Stimulated activated CD4-positive, alpha-beta T cell treated with anti-CD3 and anti-CD28 coated beads, Interleukin-2, amount 100 ng/mL, for 4 hours (primary cell): ENCODE measurements around the gene SND1.

Source experiments
- DNase-seq: peaks from one replicate; pipeline ENCODE4 v3.0.0-alpha.2; 2020; ENCODE audit warnings: low read depth

Gene SND1

DNA sequence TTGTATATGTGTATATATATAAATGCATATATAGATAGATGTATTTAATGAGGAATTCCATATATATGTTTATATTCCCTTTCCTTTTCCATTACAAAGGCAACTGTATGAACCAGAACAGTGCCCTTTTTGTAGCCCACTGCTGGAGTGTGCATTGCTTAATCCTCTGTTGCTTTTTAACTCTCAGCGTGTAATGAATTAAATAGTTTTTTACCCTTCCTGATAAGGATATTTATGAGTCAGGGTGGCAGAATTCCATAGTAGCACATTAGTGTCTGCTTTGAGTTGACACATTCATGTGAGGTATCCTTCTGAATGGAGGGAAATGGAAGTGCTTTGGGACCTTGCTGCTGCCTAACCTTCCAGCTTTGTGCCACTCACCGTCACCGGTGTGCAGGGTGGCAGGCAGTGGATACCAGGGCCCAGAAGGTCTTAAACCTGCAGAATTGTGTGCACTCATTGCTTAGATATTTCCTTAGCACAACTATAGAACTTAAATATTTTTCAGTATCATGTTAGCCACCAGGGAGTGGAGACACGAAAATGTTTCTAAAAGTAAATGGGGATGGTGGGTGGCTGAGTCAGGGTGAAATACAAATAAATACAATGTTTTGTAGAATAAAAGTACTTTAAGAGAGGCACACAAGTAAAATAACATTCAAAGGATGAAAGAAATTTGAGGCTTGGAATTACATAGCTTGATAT is 117.9 kb downstream of the SND1 start:
- DNase-seq, result no peak

DNA sequence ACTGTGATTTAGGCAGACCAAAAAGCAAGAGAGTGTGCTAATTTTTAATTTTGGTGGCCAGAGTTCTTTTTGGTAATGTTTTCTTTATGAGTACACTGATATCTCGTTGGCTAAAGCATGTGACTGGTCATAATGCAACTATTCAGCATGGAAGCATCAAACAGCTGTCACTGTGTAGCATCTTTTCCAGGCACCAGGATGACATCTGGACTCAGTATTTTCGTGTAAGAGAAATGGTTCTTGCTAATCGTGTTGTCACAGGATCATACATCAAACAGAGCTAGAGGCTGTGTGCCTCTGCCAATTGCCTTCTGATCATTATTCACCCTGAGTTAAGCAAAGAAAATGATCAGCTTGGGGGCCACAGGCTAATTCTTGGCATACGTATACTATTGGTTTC is 118.9 kb downstream of the SND1 start:
- no peak for DNase-seq

DNA sequence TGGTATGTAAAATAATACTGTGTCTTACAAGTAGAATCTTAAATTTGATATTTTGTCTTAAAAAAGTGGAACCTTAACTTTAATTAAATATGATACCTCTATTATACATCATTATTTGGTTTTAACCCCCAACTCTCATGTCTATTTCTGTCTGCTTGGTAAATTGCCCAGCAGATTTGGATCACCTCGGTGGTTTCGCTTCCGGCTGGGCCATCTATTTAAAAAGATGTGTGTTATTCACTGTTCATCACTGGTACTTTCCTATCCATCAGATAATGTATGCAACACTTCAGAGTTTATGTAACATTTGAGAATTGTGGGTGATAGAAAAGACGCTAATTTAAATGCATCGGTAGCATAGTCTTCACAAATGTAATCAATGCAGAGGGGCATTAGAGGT is 119.7 kb downstream of the SND1 start:
- DNase-seq, result no peak

DNA sequence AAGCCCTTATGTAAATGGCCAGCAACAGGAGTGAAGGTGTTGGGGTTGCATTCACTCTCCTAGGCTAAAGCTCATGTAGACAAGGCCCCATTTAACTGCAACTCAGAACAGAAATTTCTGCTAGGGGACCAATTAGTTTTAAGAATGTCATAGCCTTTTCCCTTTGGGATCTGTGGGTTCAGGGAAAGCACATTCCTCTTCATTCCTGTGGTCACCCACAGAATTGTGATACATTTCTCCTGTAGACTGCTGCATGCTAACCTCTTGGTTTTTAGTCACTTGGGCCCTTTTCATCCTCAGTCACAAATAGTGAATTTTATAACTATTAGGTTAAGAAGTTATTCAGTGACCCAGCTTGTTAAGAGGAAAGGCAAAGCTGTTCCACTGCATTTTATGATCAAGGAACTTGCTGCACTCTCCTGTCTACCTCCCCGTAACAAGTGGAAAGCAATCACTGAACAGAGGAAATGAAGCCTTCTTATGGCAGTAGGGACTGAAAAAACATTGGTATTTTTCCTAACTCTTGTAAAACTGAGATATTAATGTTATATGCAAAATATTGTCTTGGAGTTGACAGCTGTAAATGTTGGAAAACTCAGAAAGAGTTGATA is 124.9 kb downstream of the SND1 start:
- no peak for DNase-seq

DNA sequence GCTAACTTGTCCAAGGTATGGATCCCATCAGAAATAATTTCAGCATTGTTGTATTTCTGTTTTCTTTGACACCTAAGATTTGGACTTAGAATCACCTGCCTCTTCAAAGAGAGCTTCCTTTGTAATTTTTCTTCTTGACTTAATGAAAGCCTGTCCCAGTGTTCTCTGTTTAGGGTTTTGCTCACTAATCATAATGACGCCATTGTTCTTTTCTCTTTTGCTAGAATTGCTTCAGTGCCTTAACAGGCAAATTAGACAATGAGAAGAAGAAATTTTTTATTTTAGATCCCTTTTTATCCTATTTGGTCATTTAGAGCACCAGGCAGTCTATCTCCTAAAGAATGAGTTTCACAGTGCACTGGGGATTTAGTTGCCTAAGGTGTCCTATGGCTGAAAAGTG is 128.5 kb downstream of the SND1 start:
- no peak for DNase-seq

DNA sequence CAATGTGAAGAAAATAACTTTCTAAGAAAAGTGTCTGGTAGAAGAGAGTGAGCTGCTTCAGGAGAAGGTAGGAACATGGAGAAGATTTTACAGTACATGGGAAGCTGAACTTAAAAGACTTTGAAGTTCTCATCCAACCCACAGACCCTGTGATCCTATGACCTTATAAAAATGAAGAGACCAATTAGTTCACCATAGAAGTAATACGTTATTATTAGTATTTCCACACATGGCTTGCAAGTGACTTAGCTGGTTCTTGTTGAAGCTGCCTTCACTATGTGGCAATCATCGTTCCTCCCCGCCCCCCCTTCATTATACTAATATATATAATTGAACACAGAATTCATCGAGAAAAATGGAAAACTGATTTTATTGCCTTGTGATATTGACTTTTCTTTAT is 129.1 kb downstream of the SND1 start:
- DNase-seq, result no peak

DNA sequence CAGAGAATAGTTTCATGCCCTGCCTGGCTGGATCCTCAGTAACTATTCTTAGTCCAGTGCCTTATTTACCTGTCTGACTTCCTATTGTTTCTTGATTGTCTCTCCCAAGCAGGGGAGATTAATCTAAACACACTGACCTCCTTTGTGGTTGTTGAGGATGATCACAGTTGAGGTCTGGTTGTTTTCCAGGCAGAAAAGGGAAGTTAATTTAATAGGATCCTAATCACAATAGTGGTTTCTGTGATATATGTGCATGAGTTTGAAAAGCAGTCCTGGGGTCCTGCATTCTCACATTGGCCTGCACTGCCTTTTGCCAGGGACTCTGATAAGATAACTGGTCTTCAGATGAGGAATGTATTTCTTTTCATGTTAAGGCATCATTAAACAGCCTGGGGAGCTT is 130.1 kb downstream of the SND1 start:
- no peak for DNase-seq

DNA sequence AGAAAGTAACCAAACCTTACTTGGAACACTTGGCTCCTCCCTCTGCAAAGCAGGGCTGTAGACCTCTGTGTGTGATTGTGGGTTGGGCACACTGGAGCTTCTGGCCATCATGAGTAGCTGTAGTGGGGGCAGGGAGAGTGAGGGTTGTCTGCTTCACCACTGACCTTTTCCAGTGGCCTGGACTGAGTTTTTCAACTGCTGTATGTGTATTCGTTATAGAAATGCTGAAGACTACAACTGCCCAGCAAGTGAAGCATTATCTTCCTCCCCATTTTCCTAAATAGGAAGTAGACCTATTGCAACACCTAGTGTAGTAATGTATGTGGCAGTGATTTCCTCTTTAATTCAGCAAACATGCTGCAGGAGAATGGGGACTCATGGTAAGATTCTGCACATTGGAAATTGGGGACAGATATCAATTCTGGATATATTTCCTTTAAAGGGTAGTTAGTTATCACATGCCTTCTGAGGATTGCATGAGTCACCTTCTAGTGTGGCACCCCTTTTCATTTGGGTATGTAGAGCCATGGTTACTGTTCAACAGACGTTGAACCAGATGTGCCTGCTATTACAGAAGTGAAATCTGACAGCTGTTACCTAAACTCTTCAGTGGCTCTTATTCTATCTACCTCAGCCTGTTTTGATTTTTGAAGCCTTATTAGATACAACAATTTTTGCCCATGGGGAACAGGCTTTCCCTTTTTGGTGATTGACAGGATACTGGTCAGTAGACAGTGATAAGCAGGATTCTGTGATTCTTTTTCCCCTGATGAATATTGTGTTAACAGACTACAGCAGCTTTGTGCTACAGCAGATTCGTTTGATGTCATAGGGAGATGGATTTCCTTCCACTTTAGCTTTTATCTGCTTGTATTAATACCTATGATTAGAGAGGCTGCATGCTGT is 130.9 kb downstream of the SND1 start:
- no peak for DNase-seq

DNA sequence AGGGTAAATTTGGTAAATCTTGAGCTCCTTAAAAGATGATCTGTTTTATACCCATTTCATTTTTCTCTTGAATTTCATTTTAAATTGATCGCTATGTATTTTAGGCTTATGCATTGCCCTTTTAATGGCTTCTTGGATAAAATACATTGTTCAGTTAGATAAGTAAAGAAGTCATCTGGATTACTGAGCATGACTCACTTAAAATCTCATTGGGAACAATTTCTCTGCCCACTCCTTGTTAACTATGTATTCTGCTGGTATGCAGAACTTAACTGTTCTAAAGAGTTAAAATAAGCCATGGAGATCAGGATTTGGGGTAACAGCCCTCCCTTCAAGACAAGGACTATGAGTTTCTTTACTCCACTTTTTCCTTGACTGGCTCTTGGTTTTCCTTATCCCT is 134.2 kb downstream of the SND1 start:
- no peak for DNase-seq

DNA sequence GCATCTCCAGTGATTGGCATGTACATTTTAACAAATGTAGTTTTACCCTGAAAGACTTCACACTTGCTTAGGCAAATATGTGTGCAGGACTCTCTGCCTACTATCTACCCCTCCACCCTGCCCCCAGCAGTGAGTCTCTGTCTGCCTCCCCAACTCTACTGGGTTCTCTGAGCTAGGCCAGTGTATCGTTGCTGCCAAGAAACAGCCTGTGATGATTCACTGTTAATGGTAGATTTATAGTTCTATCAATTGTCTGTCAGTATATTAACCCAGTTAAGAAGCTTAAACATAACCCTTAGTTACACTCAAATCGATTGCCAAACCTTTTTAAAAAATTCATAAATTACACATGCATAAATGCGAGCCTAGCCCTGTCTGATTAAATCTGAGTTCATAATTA is 137.0 kb downstream of the SND1 start:
- DNase-seq, result no peak

DNA sequence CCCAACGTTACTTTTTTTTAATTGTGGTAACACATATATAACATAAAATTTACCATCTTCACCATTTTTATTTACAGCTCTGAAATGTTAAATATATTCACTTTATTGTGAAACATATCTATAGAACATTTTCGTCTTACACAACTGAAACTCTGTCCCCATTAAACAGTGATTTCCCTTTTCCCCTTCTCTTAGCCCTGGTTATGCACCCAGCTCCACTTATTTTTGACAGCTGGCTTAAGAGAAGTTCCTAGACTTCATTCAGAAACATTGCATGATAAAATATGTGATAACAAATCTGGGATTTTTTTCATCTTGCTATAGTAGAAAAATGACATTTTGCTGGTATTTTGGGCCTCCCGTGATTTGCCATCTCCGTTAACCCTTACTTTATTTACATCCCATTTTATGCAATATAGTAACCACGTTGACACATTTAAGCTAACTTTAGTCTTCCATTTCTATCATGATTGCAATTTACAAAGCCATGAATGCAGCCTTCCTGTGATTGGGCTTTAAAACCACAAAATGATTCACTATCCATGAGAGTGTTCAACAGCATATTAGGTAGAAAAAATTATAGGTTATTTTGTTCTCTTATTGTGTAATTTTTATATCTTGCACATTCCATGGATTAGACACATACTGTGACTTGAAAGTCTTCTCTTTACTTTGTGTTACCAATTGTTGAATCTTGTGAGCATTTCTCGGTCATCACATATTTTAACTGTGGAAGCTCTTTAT is 139.6 kb downstream of the SND1 start:
- no peak for DNase-seq

DNA sequence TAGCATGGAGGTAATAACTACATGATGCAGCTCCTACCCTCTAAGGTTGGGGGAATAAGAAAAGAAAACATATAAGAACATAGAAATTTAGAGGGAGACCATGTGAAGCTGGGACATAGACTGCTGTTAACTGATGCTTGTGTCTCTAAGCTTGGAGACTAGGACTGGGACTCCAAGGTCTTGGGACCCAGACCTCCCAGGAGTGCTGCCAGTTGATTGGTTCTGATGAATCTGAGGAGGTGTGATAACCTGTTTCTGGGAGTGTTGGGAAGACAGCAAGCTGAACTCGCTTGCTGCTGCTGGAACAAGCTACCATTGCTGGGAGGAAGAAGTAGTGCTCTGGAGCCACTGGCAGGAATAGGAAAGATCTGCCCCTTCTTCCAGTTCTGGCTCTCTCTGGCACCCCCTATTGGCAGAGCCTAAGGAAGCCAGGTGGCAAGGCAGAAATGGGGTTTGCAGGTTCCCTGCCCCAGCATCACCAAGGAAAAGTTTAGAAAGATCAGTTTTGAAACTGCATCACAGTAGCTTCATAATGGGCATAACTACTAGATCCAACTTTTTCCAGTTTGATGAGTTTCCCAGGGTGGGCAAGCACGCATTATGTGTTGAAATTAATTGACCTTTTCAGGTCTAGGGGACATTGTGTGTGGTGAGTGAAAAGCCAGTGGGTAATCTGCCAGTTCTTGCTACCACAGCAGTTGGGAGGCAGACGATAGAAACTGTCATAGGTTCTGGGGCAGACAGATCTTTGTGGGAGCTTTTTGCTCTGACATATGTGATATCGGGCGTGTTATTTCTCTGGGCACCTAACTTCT is 140.7 kb downstream of the SND1 start:
- DNase-seq, result peak; percentile 13

DNA sequence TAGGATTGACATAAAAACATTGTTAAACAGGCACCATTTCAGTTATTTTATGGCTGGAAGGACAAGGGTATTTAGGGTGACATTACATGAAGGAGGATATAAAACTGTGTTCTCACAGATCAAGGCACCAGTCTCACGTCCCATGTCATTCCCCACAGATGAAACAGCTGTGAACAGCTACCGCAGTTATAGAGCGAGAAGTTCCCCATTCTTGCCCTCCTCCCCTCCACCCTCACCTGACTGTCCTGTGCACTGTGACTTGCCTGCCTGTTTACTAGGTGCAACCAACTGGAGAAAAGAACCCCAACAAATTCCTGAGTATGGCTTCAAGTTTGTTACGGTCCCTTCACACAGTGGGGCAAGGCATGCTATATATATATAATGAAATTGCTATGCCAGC is 141.6 kb downstream of the SND1 start:
- DNase-seq, result no peak

DNA sequence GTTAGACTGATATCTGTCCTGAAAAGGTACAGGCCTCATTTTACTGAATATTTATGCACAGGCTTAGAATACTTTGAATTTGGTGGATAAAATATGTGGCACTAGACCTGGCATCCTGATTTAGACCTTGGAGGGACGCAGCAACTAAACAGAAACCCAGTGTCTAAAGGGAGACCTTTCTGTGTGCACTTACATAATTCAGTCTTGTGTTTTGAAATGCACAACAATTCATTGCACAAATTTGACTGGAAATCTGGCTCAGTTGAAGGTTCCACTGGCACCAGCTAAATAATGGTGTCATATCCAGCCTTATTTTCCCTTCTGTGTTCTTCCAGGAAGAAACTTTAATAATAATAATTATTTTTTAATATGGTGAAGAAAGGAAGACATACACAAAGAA is 142.1 kb downstream of the SND1 start:
- no peak for DNase-seq

DNA sequence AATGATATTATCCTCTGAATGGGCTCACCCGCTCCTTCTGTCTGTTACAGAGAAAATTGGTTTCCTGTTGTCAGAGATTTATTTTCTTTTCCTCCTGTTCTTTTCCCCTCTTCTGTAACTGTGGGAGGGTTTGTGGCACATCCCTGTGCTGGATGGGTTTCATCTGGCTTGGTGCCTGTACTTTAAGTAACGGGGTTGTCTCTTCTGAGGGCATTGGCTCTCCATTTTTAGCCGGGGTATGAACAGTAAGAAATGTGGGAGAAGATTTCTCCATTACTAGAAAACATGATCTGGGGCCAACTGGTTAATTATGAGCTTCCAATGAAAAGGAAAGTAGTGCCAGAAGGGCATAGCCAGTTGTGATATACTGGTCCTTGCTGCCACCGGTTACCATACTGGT is 142.6 kb downstream of the SND1 start:
- no peak for DNase-seq

DNA sequence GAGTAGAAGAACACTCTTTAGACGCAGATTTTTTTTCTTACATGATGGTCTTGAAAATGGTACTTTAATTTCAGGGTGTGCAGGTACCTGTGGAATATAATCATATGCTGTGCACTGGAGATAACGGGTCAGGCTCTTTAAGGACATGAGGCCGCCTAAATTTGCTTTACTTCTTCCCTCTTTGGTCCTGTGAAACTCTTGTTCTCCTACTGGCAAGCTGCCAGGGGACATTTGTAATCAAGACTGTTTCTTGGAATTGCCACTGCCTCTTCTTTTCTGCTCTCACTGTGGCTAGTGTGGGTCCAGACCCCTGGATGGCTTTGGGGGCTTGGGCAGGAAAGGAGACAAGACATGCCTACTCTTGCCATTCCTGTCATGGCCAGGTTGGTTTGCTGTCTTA is 146.0 kb downstream of the SND1 start:
- DNase-seq, result no peak

DNA sequence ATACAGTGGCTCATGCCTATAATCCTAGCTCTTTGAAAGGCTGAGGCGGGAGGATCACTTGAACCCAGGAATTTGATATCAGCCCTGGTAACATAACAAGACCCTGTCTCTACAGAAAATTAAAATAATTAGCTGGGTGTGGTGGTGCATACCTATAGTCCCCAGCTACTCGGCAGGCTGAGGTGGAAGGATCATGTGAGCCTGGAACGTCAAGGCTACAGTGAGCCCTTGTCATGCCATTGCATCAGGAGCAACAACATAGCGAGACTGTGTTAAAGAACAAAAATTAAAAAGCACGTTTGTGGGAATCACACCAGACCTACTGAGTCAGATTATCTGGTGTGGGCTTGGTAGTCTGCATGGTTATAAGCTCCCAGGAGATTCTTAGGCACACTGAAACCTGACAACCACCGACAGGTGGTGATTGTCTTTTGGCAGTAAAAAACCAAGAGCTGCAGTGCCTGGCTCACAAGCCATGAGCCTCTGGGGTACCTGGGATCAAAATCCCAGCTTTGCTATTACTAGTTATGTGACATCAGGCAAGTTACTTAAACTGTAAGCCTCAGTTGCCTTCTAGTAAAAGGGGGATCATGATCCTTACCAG is 146.9 kb downstream of the SND1 start:
- DNase-seq, result no peak

DNA sequence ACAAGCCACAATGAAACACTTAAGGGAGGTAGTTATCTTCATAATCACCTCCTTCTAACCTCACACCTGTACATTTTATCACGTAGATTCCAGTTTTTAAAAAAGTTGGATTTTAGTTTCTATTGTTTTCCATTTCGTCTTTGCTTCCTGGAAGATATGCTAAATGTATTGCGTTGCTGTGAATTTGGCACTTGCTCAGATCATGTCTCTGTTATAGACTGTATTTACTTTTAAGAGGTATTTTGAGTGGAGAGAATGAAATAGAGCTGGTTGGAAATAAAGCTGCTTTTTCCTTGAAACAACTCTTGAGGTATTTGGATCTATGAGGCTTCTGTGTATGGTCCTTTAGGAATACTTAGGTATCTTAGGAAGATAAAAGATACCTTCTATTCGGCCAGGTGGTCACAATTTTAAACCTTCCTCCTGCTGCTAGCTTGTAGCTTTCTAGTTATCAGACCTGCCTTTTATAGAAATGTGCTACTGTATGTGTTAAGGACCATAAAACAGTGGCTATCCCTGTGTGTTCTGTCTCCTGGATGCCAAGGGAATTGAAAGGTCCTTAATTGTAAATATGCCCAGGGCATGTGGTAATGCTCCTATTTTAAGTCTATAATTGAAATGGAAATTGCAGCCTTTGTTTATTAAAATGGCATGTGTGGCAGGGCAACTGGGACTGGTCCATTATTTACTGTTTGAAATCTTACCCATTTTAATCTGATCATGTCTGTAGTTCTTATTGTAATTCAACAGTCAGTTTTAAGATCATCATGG is 147.7 kb downstream of the SND1 start:
- no peak for DNase-seq

DNA sequence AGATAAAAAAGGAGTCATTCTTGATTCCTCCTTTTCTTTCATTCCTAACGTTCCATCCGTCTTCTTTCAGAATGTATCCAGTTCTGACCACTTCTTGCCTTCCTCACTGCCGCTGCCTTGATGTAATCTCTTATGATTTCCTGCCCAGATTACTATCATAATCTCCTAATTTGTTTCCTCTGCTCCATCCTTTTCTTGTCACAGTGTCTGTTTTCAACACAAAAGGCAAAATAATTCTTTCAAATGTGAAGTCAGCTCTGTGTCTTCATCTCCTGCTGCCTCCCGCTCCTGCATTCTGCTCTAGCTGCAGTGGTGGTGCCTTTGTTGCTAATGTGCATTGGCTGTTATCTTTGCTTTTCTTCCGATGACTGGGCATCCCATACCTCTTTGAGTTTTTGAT is 150.9 kb downstream of the SND1 start:
- DNase-seq, result no peak

DNA sequence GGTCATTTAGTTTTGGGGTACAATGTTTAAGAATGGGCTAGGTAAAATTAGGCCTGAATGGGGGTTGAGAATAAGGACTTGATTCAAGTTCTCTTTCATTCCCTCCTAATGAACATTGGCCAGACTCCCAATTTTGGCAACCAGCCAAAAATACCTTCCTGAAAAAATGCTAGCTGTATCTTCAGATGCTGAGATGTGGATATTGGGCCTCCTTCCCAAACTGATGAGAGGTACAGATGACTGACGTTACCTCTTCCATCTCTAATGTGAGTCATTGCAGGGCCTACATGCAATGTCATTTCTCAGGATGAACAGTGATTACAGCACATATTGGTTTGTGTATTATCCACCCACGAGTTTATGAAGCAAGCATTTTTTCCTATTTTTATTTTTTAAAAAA is 151.6 kb downstream of the SND1 start:
- no peak for DNase-seq
